DOHH2 (cell line): ENCODE results near the gene GLRX3.

Experiments used
- H3F3A ChIP-seq: fragments of 200-600 bp; sonication (generic), shearing (Covaris generic); 2 replicates; pipeline ENCODE4 v1.6.0; 2016; ENCODE audit warnings: antibody characterized with exemption, mild to moderate bottlenecking; ENCODE audit not compliant: control insufficient read depth, insufficient read depth
- H3K27ac ChIP-seq: fragments of 200-600 bp; sonication (generic); 2 replicates; pipeline ENCODE4 v1.5.1; 2014; ENCODE audit warnings: low read depth, mild to moderate bottlenecking, low read length, moderate library complexity
- H3K27me3 ChIP-seq: fragments of 200-600 bp; sonication (generic); 2 replicates; pipeline ENCODE4 v1.6.1; 2014; ENCODE audit warnings: mild to moderate bottlenecking, low read length, mixed read lengths; ENCODE audit not compliant: control insufficient read depth
- H3K36me3 ChIP-seq: fragments of 200-600 bp; sonication (generic); 2 replicates; pipeline ENCODE4 v1.6.1; 2014; ENCODE audit warnings: mild to moderate bottlenecking, low read length, moderate library complexity, mixed read lengths; ENCODE audit not compliant: control insufficient read depth
- H3K4me1 ChIP-seq: fragments of 200-600 bp; sonication (generic); 2 replicates; pipeline ENCODE4 v1.6.1; 2014; ENCODE audit warnings: mild to moderate bottlenecking, low read length, mixed read lengths; ENCODE audit not compliant: control insufficient read depth
- H3K4me2 ChIP-seq: fragments of 200-600 bp; sonication (generic); 2 replicates; pipeline ENCODE4 v1.6.0; 2014; ENCODE audit warnings: mild to moderate bottlenecking, low read length, moderate library complexity
- H3K4me3 ChIP-seq: fragments of 200-600 bp; sonication (generic); 2 replicates; pipeline ENCODE4 v1.5.1; 2014; ENCODE audit warnings: mild to moderate bottlenecking, low read length, mixed read lengths
- H3K79me2 ChIP-seq: fragments of 200-600 bp; sonication (generic); 2 replicates; pipeline ENCODE4 v1.6.1; 2014; ENCODE audit warnings: mild to moderate bottlenecking, low read length, mixed read lengths; ENCODE audit not compliant: control insufficient read depth
- H3K9me2 ChIP-seq: fragments of 200-600 bp; sonication (generic); replicated peaks from 2 replicates; pipeline ENCODE4 v1.6.1; 2014; ENCODE audit warnings: mild to moderate bottlenecking, low read length, mixed read lengths; ENCODE audit not compliant: control insufficient read depth
- H3K9me3 ChIP-seq: fragments of 200-600 bp; sonication (generic); 2 replicates; pipeline ENCODE4 v1.6.1; 2014; ENCODE audit warnings: antibody characterized with exemption, low read length, mixed read lengths; ENCODE audit not compliant: control insufficient read depth, insufficient read depth
- H4K20me1 ChIP-seq: fragments of 200-600 bp; sonication (generic); 2 replicates; pipeline ENCODE4 v1.6.0; 2014; ENCODE audit warnings: low read depth, mild to moderate bottlenecking, antibody characterized with exemption, low read length, moderate library complexity; ENCODE audit not compliant: control insufficient read depth, insufficient read depth
- EZH2phosphoT487 ChIP-seq: fragments of 200-600 bp; sonication (generic); IDR thresholded peaks from 2 replicates; pipeline ENCODE4 v1.6.1; 2017; ENCODE audit warnings: borderline replicate concordance, mild to moderate bottlenecking, antibody characterized with exemption, low read length, moderate library complexity, mixed read lengths
- TF ChIP-seq, protein P1 (sequence below): fragments of 200-600 bp; sonication (generic); IDR thresholded peaks from one replicate; pipeline ENCODE4 v1.5.1; 2014; ENCODE audit warnings: antibody characterized with exemption, mild to moderate bottlenecking, low read depth, low read length; ENCODE audit not compliant: poor library complexity, severe bottlenecking

GLRX3 gene

DNA sequence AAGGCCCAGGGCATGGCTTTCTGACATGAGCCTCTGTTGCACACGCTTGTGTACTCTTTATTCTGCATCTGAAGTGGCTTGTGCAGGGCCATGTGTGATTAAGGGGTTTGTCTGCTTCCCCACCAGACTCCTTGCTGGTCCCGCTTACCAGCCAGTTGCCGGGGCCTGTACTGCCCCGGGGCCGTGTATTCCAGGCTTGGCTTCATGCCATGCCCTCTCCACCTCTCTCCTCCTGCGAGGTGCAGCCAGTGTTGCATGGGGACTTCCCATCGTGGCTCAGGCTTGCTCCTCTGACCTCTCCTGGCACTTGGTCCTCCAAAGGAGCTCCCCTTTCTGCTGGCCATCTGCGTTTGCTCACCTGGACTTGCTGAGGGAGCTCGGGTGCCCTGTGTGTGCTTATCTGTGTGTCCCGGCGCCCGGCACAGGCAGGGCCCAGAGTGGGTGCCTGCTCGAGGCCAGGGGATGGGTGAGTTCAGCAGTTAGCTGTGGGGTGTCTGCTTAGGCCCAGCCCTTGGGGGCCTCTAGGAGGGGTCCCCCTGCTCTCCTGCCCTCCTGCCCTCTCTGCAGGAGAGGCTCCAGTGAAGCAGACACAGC lies 14.6 kb upstream of the GLRX3 start:
- no peaks in the 10 kb centered on the region for H3F3A ChIP-seq
- no peak overlapping the region for H3K4me2 ChIP-seq
- no peaks in the 10 kb centered on the region; the same call in 1 of the 2 replicates for H3K27me3 ChIP-seq
- H3K36me3 ChIP-seq, result no peaks in the 10 kb centered on the region
- no peaks in the 10 kb centered on the region for H3K4me1 ChIP-seq
- no peaks in the 10 kb centered on the region for H4K20me1 ChIP-seq
- no peaks in the 10 kb centered on the region for H3K9me2 ChIP-seq
- no peak overlapping the region for H3K27ac ChIP-seq
- TF ChIP-seq, protein P1, sequence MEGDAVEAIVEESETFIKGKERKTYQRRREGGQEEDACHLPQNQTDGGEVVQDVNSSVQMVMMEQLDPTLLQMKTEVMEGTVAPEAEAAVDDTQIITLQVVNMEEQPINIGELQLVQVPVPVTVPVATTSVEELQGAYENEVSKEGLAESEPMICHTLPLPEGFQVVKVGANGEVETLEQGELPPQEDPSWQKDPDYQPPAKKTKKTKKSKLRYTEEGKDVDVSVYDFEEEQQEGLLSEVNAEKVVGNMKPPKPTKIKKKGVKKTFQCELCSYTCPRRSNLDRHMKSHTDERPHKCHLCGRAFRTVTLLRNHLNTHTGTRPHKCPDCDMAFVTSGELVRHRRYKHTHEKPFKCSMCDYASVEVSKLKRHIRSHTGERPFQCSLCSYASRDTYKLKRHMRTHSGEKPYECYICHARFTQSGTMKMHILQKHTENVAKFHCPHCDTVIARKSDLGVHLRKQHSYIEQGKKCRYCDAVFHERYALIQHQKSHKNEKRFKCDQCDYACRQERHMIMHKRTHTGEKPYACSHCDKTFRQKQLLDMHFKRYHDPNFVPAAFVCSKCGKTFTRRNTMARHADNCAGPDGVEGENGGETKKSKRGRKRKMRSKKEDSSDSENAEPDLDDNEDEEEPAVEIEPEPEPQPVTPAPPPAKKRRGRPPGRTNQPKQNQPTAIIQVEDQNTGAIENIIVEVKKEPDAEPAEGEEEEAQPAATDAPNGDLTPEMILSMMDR, result no peak
- no peak for TF ChIP-seq EZH2phosphoT487
- H3K4me3 ChIP-seq, result no peak overlapping the region
- no peaks in the 10 kb centered on the region for H3K79me2 ChIP-seq
- H3K9me3 ChIP-seq, result no peaks in the 10 kb centered on the region

DNA sequence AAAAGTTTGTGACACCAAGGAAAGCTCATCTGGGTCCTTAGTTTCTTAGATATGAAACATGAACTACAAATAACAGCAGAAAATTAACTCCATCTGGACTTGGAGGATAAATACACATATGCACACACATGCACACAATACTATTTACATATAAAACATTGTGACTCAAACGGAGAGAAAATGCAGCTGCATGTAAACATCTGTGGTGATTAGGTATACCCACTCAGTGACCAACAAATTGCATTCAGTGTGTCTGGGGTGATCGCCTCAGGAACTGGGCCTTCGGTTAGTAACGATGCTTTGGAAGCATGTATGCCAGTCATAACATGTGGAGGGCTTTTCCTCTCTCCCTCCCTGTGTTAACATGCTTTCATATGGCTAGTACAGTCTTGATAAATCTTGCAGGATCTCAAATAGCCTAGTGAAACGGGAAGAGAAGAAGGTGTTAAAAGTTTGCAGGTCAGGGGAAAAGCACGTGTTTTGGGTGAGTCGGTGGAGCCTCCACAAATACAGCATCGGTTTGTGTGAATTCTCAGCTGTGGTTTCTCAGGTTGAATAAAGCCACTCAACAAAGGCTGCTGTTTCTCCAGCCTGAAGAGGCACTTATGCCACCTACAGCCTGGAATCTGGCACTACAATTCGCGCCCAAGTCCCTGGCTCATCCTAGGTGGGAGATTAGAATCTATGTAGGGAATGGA lies 8.7 kb upstream of the GLRX3 start:
- H3K4me3 ChIP-seq, result no peak overlapping the region
- TF ChIP-seq, protein P1, result peak; percentile 79
- TF ChIP-seq EZH2phosphoT487, result no peak
- no peaks in the 10 kb centered on the region for H3K79me2 ChIP-seq
- H3F3A ChIP-seq, result no peaks in the 10 kb centered on the region
- no peaks in the 10 kb centered on the region for H3K36me3 ChIP-seq
- no peaks in the 10 kb centered on the region for H3K9me3 ChIP-seq
- H3K27me3 ChIP-seq, result peaks cover 5% of the 10 kb centered on the region; the same call in 1 of the 2 replicates
- peaks cover 4% of the 10 kb centered on the region; the same call in 1 of the 2 replicates for H3K4me1 ChIP-seq
- H4K20me1 ChIP-seq, result no peaks in the 10 kb centered on the region
- H3K9me2 ChIP-seq, result no peaks in the 10 kb centered on the region
- H3K4me2 ChIP-seq, result no peak overlapping the region
- H3K27ac ChIP-seq, result no peak overlapping the region

DNA sequence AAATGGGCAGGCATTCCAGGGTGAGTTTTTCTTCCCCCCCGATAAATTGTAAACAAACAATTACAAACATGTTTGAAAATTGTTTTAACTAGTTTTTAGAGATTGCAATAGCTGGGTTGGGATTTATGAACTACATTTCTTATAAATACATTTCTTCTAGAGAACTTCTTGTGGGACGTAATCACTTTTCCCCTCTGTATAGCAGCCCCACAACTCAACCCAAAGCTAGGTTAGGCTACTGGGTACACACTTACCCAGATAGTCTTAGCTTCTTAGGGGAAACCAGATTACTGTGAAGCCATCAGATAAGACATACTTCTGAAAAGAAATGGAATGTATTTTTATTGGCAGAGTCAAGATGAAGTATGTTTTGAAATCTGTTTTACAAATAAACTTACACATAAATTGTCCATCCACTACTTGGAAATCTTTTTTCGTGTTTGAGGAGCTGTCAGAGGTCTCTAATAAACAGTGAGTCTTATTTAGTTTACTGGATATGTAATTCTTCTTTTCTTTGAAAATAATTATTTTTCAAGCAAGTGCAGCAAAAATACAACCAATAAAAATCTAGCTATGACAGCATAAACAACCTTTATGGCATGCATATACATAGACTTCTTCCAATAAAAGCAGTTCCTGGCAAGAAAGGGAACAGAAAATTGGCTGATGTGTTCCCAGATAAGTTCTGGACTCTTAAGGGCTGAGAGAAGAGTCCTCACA lies 8.0 kb upstream of the GLRX3 start:
- no peaks in the 10 kb centered on the region for H3K9me2 ChIP-seq
- TF ChIP-seq EZH2phosphoT487, result no peak
- TF ChIP-seq, protein P1, result peak; percentile 5
- H3K4me2 ChIP-seq, result no peak overlapping the region
- no peak overlapping the region for H3K27ac ChIP-seq
- no peaks in the 10 kb centered on the region for H4K20me1 ChIP-seq
- peaks cover 4% of the 10 kb centered on the region; the same call in 1 of the 2 replicates for H3K4me1 ChIP-seq
- no peaks in the 10 kb centered on the region for H3K9me3 ChIP-seq
- no peak overlapping the region for H3K4me3 ChIP-seq
- peaks cover 5% of the 10 kb centered on the region; the same call in 1 of the 2 replicates for H3K27me3 ChIP-seq
- H3K36me3 ChIP-seq, result no peaks in the 10 kb centered on the region
- no peaks in the 10 kb centered on the region for H3F3A ChIP-seq
- H3K79me2 ChIP-seq, result no peaks in the 10 kb centered on the region
